GM18909 (cell line): ENCODE results near the gene RHOF.
"Not testable (repeated sequence)": the region's sequence is repeated elsewhere in the genome, so short reads cannot be mapped to it uniquely, and the experiment has no call there.

Experiments
- ATAC-seq: cut with Tn5 transposase; IDR thresholded peaks from one replicate; pipeline ENCODE4 v1.9.1; 2021; ENCODE audit warnings: mild to moderate bottlenecking; ENCODE audit not compliant: unreplicated experiment, poor library complexity

The RHOF gene

GRCh38 chr12:121778567-121779421, 14.7 kb downstream of the RHOF start:
- ATAC-seq, result no peak

- peak; percentile 54 for ATAC-seq
These were observed 17.0 kb downstream of the RHOF start for GRCh38 chr12:121776190-121777098.

- no peak for ATAC-seq
These were observed 18.0 kb downstream of the RHOF start for GRCh38 chr12:121775501-121775900.

- no peak for ATAC-seq
These were observed 18.5 kb downstream of the RHOF start for GRCh38 chr12:121774968-121775474.

GRCh38 chr12:121773011-121773777, 20.3 kb downstream of the RHOF start:
- ATAC-seq, result peak; percentile 80

GRCh38 chr12:121770813-121771625, 22.5 kb downstream of the RHOF start:
- no peak for ATAC-seq

GRCh38 chr12:121770388-121770787, 23.1 kb downstream of the RHOF start:
- no peak for ATAC-seq

GRCh38 chr12:121769831-121770301, 23.6 kb downstream of the RHOF start:
- ATAC-seq, result no peak

- ATAC-seq, result no peak
These were observed 24.1 kb downstream of the RHOF start for GRCh38 chr12:121769297-121769830.

- ATAC-seq, result no peak
These were observed 25.9 kb downstream of the RHOF start for GRCh38 chr12:121767525-121768016.

GRCh38 chr12:121766290-121767039, 27.0 kb downstream of the RHOF start:
- no peak for ATAC-seq

- no peak for ATAC-seq
These were observed 27.9 kb downstream of the RHOF start for GRCh38 chr12:121765573-121765972.

GRCh38 chr12:121764808-121765207, 28.7 kb downstream of the RHOF start:
- no peak for ATAC-seq

GRCh38 chr12:121762269-121762668, 31.2 kb downstream of the RHOF start:
- no peak for ATAC-seq

- not testable (repeated sequence) for ATAC-seq
These were observed 35.0 kb downstream of the RHOF start for GRCh38 chr12:121758536-121758935.

- ATAC-seq, result no peak
These were observed 37.9 kb downstream of the RHOF start for GRCh38 chr12:121755591-121755990.

GRCh38 chr12:121754836-121755235, 38.7 kb downstream of the RHOF start:
- ATAC-seq, result no peak

GRCh38 chr12:121753844-121754264, 39.6 kb downstream of the RHOF start:
- no peak for ATAC-seq
